Panc1 (cell line): ENCODE results near the gene EIF6. TPM values are rescaled to one million over a fixed set of nuclear protein-coding genes. Genes with fewer than 3 reads are reported as not detected.

ENCODE experiments used
- ATAC-seq: fragments of 200-7000 bp; cut with Tn5 transposase; 2 replicates; pipeline ENCODE4 v1.9.1; 2020; ENCODE audit warnings: mild to moderate bottlenecking, moderate library complexity
- BruUV-seq: library from RNA; stranded (reverse); fragments of 400-500 nt; replicated peaks from 2 replicates; lab custom pipeline; 2021; lab: Mats Ljungman, UMichigan
- CTCF ChIA-PET: fragments of 300-600 bp; sonication (Branson Sonifier 250); formaldehyde crosslinking; loops from one replicate; lab custom pipeline; 2022; ENCODE audit warnings: antibody characterized with exemption; lab: Charles Lee
- POLR2A ChIA-PET: fragments of 300-600 bp; sonication (Branson Sonifier 250); formaldehyde crosslinking; loops from one replicate; lab custom pipeline; 2022; ENCODE audit warnings: antibody characterized with exemption; lab: Charles Lee
- DNase-seq: peaks from one replicate; pipeline ENCODE4 v3.0.0-alpha.2; 2010; ENCODE audit warnings: low read depth, low spot score
- H3K27ac ChIP-seq: 2 replicates; pipeline ENCODE4 v1.5.1; 2011; ENCODE audit warnings: mild to moderate bottlenecking, low read length, inconsistent platforms
- H3K27me3 ChIP-seq: fragments of 200-500 bp; sonication (Bioruptor generic); 2 replicates; pipeline ENCODE4 v1.6.0; 2014; ENCODE audit warnings: low read length, inconsistent platforms; ENCODE audit not compliant: control insufficient read depth, insufficient read depth
- H3K36me3 ChIP-seq: fragments of 200-500 bp; sonication (Bioruptor generic); 2 replicates; pipeline ENCODE4 v1.5.1; 2014; ENCODE audit warnings: inconsistent platforms, mild to moderate bottlenecking, low read length, moderate library complexity; ENCODE audit not compliant: control insufficient read depth, insufficient read depth
- H3K4me1 ChIP-seq: 2 replicates; pipeline ENCODE4 v1.5.1; 2011; ENCODE audit warnings: inconsistent platforms, mild to moderate bottlenecking, low read length, moderate library complexity; ENCODE audit not compliant: control insufficient read depth, insufficient read depth
- H3K4me3 ChIP-seq, 2 experiments: 2 replicates each; pipeline ENCODE4 v1.5.1; 2011 to 2012; ENCODE audit warnings: low read depth in 2 of 2, low read length in 2 of 2, mild to moderate bottlenecking in 2 of 2, inconsistent platforms in 1 of 2, moderate library complexity in 1 of 2
- H3K9me3 ChIP-seq: fragments of 200-500 bp; sonication (Bioruptor generic); 2 replicates; pipeline ENCODE4 v1.5.1; 2014; ENCODE audit warnings: low read depth, mild to moderate bottlenecking, inconsistent platforms, low read length, moderate library complexity; ENCODE audit not compliant: control insufficient read depth, insufficient read depth
- POLR2AphosphoS5 ChIP-seq: IDR thresholded peaks from 2 replicates; pipeline ENCODE4 v1.6.1; 2012; ENCODE audit warnings: mild to moderate bottlenecking, low read depth, low read length, moderate library complexity
- SIN3A ChIP-seq: IDR thresholded peaks from 2 replicates; pipeline ENCODE4 v1.6.1; 2012; ENCODE audit warnings: low read depth, mild to moderate bottlenecking, low read length, moderate library complexity, borderline replicate concordance; ENCODE audit not compliant: insufficient read depth
- TCF7L2 ChIP-seq: IDR thresholded peaks from 2 replicates; pipeline ENCODE4 v1.6.1; 2011; ENCODE audit warnings: mild to moderate bottlenecking, low read depth, low read length, inconsistent platforms
- in situ Hi-C: cut with HindIII; loops from 2 replicates; pipeline ENCODE4 v1.10.0; 2016; ENCODE audit warnings: low sequenced_read_pairs, low pct_unique_long_range_greater_than_20kb
- intact Hi-C: fragments of 100-400 bp; cut with micrococcal nuclease; formaldehyde crosslinking; loops from one replicate; pipeline ENCODE4 v1.10.0; 2022; ENCODE audit not compliant: unreplicated experiment
- total RNA-seq: library from RNA; stranded (reverse); gene quantifications from one replicate; pipeline ENCODE4 v1.2.1, GENCODE V29; 2021; ENCODE audit not compliant: unreplicated experiment
- TF ChIP-seq, protein P1 (sequence below), 2 experiments: IDR thresholded peaks; 2 replicates each; pipeline ENCODE4 v1.6.1; 2011 to 2012; ENCODE audit warnings: low read depth in 2 of 2, control low read depth in 1 of 2, low read length in 1 of 2, mild to moderate bottlenecking in 1 of 2, moderate library complexity in 1 of 2; ENCODE audit not compliant: insufficient read depth in 1 of 2
- TF ChIP-seq, protein P2 (sequence below): fragments of 450-650 bp; IDR thresholded peaks from 2 replicates; pipeline ENCODE4 v1.5.1; 2017; ENCODE audit warnings: mild to moderate bottlenecking

EIF6 gene
- total RNA-seq, 1 experiment from 2014 or later, result 258 TPM

DNA sequence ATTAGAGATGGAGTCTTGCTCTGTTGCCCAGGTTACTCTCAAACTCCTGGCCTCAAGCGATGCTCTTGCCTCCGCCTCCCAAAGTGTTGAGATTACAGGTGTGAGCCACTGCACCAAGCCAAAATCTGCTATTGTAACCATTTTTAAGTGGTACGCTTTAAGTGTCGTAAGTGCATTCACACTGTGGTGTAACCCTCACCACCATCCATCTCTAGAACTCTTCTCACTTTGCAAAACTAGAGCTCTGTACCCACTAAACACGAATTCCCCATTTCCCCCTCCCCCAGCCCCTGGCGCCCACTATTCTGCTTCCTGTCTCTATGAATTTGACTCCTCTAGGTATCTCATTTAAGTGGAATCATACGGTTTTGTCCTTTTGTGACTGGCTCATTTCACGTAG, 10.5 kb upstream of the EIF6 start:
- ATAC-seq (no peak), DNase-seq (no peak)
- in situ Hi-C loops, result no loop called here
- intact Hi-C loops, result no loop called here
- Histone ChIP-seq H3K27ac (no peak overlapping the region), H3K4me1 (no peaks in the 10 kb centered on the region), H3K27me3 (no peaks in the 10 kb centered on the region), H3K36me3 (no peaks in the 10 kb centered on the region), H3K9me3 (no peaks in the 10 kb centered on the region), H3K4me3 (no peak overlapping the region)
- TF ChIP-seq POLR2AphosphoS5 (no peak), TCF7L2 (no peak), SIN3A (no peak)
- TF ChIP-seq, protein P1, sequence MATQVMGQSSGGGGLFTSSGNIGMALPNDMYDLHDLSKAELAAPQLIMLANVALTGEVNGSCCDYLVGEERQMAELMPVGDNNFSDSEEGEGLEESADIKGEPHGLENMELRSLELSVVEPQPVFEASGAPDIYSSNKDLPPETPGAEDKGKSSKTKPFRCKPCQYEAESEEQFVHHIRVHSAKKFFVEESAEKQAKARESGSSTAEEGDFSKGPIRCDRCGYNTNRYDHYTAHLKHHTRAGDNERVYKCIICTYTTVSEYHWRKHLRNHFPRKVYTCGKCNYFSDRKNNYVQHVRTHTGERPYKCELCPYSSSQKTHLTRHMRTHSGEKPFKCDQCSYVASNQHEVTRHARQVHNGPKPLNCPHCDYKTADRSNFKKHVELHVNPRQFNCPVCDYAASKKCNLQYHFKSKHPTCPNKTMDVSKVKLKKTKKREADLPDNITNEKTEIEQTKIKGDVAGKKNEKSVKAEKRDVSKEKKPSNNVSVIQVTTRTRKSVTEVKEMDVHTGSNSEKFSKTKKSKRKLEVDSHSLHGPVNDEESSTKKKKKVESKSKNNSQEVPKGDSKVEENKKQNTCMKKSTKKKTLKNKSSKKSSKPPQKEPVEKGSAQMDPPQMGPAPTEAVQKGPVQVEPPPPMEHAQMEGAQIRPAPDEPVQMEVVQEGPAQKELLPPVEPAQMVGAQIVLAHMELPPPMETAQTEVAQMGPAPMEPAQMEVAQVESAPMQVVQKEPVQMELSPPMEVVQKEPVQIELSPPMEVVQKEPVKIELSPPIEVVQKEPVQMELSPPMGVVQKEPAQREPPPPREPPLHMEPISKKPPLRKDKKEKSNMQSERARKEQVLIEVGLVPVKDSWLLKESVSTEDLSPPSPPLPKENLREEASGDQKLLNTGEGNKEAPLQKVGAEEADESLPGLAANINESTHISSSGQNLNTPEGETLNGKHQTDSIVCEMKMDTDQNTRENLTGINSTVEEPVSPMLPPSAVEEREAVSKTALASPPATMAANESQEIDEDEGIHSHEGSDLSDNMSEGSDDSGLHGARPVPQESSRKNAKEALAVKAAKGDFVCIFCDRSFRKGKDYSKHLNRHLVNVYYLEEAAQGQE (IDR thresholded peaks at IDR 0.05; ENCODE audit: insufficient read depth in 1 of 2, low read depth in 2 of 2, low read length in 1 of 2), result no peak
- TF ChIP-seq, protein P2, sequence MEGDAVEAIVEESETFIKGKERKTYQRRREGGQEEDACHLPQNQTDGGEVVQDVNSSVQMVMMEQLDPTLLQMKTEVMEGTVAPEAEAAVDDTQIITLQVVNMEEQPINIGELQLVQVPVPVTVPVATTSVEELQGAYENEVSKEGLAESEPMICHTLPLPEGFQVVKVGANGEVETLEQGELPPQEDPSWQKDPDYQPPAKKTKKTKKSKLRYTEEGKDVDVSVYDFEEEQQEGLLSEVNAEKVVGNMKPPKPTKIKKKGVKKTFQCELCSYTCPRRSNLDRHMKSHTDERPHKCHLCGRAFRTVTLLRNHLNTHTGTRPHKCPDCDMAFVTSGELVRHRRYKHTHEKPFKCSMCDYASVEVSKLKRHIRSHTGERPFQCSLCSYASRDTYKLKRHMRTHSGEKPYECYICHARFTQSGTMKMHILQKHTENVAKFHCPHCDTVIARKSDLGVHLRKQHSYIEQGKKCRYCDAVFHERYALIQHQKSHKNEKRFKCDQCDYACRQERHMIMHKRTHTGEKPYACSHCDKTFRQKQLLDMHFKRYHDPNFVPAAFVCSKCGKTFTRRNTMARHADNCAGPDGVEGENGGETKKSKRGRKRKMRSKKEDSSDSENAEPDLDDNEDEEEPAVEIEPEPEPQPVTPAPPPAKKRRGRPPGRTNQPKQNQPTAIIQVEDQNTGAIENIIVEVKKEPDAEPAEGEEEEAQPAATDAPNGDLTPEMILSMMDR, result no peak
- ChIA-PET CTCF (no interaction called here), POLR2A (interaction anchor here (0.7 kb wide), 1 partner anchor 45 kb away, joined by 5 read pairs; no protein-coding TSS in a partner anchor)
- no TSS peak for BruUV-seq

DNA sequence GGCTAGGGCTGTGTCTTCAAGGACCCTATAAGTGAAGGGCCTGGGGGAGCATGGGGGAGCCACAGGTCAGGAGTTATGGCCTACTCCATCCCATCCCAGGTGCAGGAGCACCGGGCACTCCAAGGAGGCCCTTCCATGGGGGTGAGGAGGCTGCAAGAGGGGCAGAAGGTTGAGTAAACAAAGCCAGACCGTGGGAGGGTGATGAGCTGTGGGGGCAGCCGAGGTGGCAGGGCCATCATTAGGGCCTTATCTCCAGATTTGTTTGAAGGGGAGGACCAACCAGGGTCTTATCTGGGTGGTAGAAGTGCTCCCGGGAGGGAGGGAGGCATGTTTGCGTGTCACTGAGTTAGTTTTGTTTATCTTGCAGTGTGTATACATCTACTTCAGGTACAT, 9.7 kb upstream of the EIF6 start:
- Histone ChIP-seq H3K36me3 (no peaks in the 10 kb centered on the region), H3K4me1 (no peaks in the 10 kb centered on the region), H3K27me3 (no peaks in the 10 kb centered on the region), H3K4me3 (no peak overlapping the region), H3K9me3 (no peaks in the 10 kb centered on the region), H3K27ac (no peak overlapping the region)
- in situ Hi-C loops, result no loop called here
- POLR2A ChIA-PET, result no interaction called here
- ATAC-seq, result no peak
- no TSS peak for BruUV-seq
- TF ChIP-seq SIN3A, result no peak
- TF ChIP-seq, protein P2, result no peak
- no peak for TF ChIP-seq POLR2AphosphoS5
- no peak for TF ChIP-seq TCF7L2
- TF ChIP-seq, protein P1 (IDR thresholded peaks at IDR 0.05; ENCODE audit: insufficient read depth in 1 of 2, low read depth in 2 of 2, low read length in 1 of 2), result no peak
- intact Hi-C loops, result no loop called here
- no peak for DNase-seq
- CTCF ChIA-PET, result no interaction called here
